ENCODE measurements around the gene C15orf39.

C15orf39 gene

DNA sequence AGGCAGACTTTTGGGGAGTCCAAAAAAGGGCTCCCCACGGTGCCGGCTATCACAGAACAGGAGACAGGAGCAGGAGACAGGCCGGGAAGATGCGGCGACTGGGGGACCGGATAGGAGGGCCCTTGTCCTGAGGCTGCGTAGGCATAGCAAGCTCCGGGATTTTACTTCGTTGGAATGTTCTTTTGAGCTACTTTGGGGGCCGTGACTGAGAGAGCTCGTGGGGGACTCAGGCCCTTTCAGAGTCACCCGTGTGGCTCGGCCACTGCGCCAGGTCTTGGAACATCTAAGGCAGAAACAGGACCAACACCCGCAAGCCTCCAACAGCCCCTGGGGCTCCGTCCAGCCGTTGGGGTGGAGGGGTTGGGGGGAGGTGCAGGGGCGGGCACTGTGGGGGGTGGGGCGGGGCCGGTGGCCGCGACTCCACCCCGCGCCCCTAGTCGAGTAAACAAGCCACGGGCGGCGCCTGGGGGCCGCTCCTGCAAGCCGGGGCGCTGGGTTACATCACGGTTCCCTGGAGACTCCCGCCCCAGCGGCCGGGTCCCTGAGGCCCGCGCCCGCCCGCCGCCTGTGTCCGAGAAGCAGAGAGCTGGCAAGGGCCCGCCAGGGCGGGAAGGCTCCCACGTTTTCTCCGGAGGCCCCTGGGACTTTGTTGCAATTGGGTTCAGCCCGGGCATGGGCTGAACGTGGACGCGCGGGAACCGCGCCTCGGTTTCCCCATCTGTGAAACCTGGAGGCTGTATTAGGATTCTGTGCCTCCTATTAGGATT, 23.3 kb upstream of the C15orf39 start:
- no peak for TF ChIP-seq POLR2AphosphoS5 (IDR thresholded peaks at IDR 0.05; ENCODE audit: borderline replicate concordance, low read depth, low read length)
- no peak for TF ChIP-seq EZH2 (IDR thresholded peaks at IDR 0.05)
- no peak for TF ChIP-seq FOXP2 (optimal IDR thresholded peaks at IDR 0.05; ENCODE audit: control extremely low read depth, extremely low read length, insufficient read depth)
- Histone ChIP-seq H3K9me3 (ENCODE audit: low read depth, low read length) (no peaks in the 10 kb centered on the region), H3K36me3 (ENCODE audit: insufficient read depth, low read length) (no peaks in the 10 kb centered on the region), H3K27ac (no peak overlapping the region), H3K9ac (ENCODE audit: insufficient read length) (no peak overlapping the region), H3K4me3 (no peak overlapping the region)
- DNase-seq (ENCODE audit: low read depth, low spot score) = no peak

DNA sequence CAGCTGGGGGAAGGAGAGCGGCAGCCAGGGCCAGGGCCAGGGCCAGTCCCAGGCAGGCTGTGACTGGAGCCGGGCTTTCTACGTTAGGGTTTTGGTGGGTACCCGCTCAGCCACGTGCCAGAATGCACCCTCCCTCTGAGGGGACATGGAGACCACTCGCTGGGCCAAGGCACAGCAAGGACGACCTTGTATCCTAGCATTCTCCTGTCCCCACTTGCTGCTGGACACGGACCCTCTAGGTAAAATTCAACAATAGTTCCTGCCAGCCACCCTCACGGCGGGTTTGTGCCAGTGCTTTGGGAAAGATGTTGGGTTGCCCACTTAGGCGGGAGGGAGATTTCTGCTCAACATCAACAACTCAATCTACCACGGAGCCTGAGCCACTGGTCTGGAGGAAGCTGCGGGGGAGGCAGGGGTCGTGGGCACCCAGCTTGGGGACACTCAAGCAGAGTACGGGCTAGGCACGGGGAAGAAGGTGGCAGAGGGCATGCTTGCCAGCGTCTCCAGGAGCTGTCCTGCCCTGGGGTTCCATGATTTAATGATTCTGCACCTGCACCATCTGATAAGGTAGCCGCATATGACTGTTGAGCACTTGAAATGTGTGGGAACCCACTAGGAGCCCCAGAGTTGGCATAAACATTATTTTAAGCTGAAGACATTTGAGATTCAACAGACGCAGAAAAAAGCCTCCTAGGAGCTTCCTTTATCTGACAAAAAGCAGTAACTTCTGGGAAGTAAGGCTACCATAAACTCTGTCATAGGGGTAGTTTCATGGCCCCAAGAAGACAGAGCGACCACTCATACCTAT, 22.5 kb upstream of the C15orf39 start:
- Histone ChIP-seq H3K36me3 (ENCODE audit: insufficient read depth, low read length) (no peaks in the 10 kb centered on the region), H3K9me3 (ENCODE audit: low read depth, low read length) (no peaks in the 10 kb centered on the region), H3K9ac (ENCODE audit: insufficient read length) (no peak overlapping the region), H3K4me3 (no peak overlapping the region), H3K27ac (no peak overlapping the region)
- DNase-seq (ENCODE audit: low read depth, low spot score) = no peak
- TF ChIP-seq EZH2 (IDR thresholded peaks at IDR 0.05) (no peak), POLR2AphosphoS5 (IDR thresholded peaks at IDR 0.05; ENCODE audit: borderline replicate concordance, low read depth, low read length) (no peak), FOXP2 (optimal IDR thresholded peaks at IDR 0.05; ENCODE audit: control extremely low read depth, extremely low read length, insufficient read depth) (no peak)

DNA sequence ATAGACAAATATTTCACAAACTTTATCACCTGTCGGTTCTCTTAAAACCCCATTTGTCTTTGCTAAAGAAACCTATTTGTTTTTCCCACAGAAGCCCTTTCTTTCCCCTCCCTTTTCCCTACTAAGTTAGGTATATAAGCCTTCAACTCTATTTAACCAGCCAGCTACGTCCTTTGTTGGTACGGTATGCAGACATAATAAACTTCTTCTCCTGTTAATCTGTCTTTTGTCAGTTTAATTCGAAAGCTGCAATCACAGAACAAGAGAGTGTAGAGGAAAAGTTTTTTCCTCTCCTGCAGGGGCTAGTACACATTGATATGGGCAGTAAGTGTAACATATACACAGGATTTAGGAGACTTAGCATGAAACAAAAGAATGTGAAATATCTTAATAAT, 21.9 kb upstream of the C15orf39 start:
- Histone ChIP-seq H3K27ac (no peak overlapping the region), H3K9me3 (ENCODE audit: low read depth, low read length) (no peaks in the 10 kb centered on the region), H3K9ac (ENCODE audit: insufficient read length) (no peak overlapping the region), H3K36me3 (ENCODE audit: insufficient read depth, low read length) (no peaks in the 10 kb centered on the region), H3K4me3 (no peak overlapping the region)
- TF ChIP-seq FOXP2 (optimal IDR thresholded peaks at IDR 0.05; ENCODE audit: control extremely low read depth, extremely low read length, insufficient read depth) (no peak), EZH2 (IDR thresholded peaks at IDR 0.05) (no peak), POLR2AphosphoS5 (IDR thresholded peaks at IDR 0.05; ENCODE audit: borderline replicate concordance, low read depth, low read length) (no peak)
- no peak for DNase-seq (ENCODE audit: low read depth, low spot score)

DNA sequence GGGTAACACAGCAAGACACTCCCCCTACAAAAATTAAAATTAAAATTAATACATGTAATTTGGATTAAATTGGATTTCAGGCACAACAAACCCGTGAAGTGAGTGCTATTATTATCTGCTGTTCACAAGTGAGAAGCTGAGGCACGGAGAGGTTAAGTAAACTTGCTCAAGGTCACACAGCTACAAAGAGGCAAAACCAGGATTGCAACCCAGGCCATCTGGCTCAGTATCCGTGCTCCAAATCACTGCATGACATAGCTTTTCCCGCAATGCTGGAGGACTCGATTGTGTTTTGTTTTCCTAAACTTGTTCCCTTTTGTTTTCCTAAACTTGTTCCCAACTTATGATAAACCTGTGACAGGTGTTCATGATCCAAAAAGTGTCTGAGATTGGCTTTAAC, 19.9 kb upstream of the C15orf39 start:
- no peak for TF ChIP-seq POLR2AphosphoS5 (IDR thresholded peaks at IDR 0.05; ENCODE audit: borderline replicate concordance, low read depth, low read length)
- TF ChIP-seq FOXP2 (optimal IDR thresholded peaks at IDR 0.05; ENCODE audit: control extremely low read depth, extremely low read length, insufficient read depth) = no peak
- no peak for TF ChIP-seq EZH2 (IDR thresholded peaks at IDR 0.05)
- H3K4me3 ChIP-seq = no peak overlapping the region
- no peak overlapping the region for H3K9ac ChIP-seq (ENCODE audit: insufficient read length)
- H3K27ac ChIP-seq = no peak overlapping the region
- H3K9me3 ChIP-seq (ENCODE audit: low read depth, low read length) = no peaks in the 10 kb centered on the region
- no peaks in the 10 kb centered on the region for H3K36me3 ChIP-seq (ENCODE audit: insufficient read depth, low read length)
- DNase-seq (ENCODE audit: low read depth, low spot score) = no peak

DNA sequence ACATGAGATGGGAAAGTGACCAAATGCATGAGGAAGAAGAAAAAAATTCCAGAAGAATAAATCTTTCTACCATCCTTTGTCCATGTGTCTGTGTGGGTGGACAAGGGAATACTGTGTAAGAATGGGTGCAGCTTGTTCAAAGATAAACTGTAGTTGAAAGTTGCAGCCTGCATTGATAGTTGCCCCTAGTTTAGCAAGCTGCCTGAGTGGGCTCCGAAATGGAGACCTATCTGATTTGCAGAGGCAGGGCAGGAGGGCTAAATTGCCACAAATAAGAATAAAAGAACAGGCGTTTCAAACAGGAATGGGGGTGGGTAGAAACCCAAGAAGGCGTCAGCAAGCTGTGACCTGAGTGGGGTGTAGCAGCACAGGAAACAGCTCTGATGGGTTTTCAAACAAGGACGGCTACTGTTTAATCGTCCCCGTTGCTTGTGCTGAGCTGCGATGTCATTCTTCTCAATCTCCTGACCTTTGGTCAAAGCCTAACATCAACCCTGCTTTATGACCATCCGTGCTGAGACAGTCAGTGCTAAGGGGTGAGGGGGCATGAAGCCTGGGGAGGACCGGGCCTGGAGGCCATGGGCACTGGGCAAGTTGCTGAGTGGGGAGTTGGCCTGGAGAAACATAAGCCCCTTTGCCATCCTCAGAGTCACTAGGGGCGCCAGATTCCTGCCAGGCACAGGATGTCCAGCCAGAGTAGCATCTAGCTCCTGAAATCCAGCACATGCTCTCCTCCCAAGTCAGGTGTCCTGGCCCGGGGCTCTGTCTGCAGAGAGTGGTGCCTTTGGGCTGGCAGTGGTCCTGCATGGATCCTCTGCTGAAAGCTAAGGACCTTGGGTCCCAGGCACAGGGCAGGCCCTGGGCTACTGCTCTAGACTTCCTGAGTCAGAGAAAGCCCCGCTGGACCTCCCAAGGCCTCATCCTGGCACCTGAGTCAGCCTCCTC, 19.2 kb upstream of the C15orf39 start:
- TF ChIP-seq FOXP2 (optimal IDR thresholded peaks at IDR 0.05; ENCODE audit: control extremely low read depth, extremely low read length, insufficient read depth) = no peak
- no peak for TF ChIP-seq POLR2AphosphoS5 (IDR thresholded peaks at IDR 0.05; ENCODE audit: borderline replicate concordance, low read depth, low read length)
- TF ChIP-seq EZH2 (IDR thresholded peaks at IDR 0.05) = no peak
- H3K9me3 ChIP-seq (ENCODE audit: low read depth, low read length) = no peaks in the 10 kb centered on the region
- no peak overlapping the region for H3K27ac ChIP-seq
- H3K9ac ChIP-seq (ENCODE audit: insufficient read length) = no peak overlapping the region
- no peak for DNase-seq (ENCODE audit: low read depth, low spot score)
- no peaks in the 10 kb centered on the region for H3K36me3 ChIP-seq (ENCODE audit: insufficient read depth, low read length)
- no peak overlapping the region for H3K4me3 ChIP-seq

DNA sequence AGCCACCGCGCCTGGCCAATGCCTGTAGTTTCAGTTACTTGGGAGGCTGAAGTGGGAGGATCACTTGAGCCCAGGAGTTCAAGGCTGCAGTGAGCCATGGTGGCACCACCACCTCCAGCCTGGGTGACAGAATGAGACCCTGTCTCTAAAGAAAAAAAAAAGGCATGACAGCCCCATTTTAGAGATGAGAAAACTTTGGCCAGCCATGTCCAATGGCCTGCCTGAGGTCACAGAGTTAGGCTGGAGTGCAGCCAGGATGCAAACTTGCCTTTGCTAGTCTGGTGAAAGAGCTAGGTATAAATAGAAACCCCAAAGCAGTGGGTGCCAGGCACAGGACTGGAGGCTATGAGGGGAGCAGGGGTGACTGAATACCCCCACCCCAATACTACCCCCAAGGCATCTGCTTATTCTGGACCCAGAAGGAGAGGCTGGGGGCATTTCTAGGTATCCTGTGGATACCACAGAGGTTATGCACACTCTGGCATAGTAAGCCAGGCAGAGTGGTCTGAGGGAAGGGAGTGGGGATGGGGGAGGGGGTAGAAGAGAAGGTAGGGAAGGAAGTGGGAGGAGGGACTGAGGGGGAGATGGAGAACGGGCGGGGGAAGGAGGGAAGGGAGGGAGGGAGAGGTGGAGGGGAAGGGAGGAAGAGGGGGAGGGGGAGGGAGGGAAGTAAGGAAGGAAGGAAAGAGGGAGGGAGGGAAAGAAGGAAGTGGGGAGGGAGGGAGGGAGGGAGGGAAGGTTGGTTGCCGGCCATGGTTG, 16.2 kb upstream of the C15orf39 start:
- no peaks in the 10 kb centered on the region for H3K36me3 ChIP-seq (ENCODE audit: insufficient read depth, low read length)
- TF ChIP-seq FOXP2 (optimal IDR thresholded peaks at IDR 0.05; ENCODE audit: control extremely low read depth, extremely low read length, insufficient read depth) (no peak), EZH2 (IDR thresholded peaks at IDR 0.05) (no peak), POLR2AphosphoS5 (IDR thresholded peaks at IDR 0.05; ENCODE audit: borderline replicate concordance, low read depth, low read length) (no peak)
- H3K9ac ChIP-seq (ENCODE audit: insufficient read length) = no peak overlapping the region
- no peak for DNase-seq (ENCODE audit: low read depth, low spot score)
- H3K9me3 ChIP-seq (ENCODE audit: low read depth, low read length) = no peaks in the 10 kb centered on the region
- H3K4me3 ChIP-seq = no peak overlapping the region
- no peak overlapping the region for H3K27ac ChIP-seq

DNA sequence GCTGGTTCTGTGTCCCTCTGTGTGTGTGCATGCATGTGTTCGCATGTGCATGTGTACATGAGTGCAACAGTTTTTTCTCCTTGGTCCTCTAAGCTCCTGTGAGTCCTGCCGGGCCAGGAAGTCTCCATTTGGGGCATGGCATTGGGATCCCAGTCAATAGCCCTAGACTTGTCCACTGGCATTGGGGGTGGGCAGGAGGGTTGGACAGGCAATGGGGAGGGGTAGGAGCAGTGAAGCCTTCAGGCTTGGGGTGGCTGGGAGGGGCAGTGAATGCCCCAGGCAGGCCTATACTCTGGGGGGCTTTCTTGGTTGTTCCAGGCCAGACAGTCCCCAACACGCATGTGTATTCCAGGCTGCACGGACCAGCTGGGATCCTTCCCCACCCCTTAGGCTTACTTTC, 15.6 kb upstream of the C15orf39 start:
- Histone ChIP-seq H3K27ac (no peak overlapping the region), H3K36me3 (ENCODE audit: insufficient read depth, low read length) (no peaks in the 10 kb centered on the region), H3K9me3 (ENCODE audit: low read depth, low read length) (no peaks in the 10 kb centered on the region), H3K4me3 (no peak overlapping the region), H3K9ac (ENCODE audit: insufficient read length) (no peak overlapping the region)
- no peak for TF ChIP-seq POLR2AphosphoS5 (IDR thresholded peaks at IDR 0.05; ENCODE audit: borderline replicate concordance, low read depth, low read length)
- no peak for TF ChIP-seq EZH2 (IDR thresholded peaks at IDR 0.05)
- TF ChIP-seq FOXP2 (optimal IDR thresholded peaks at IDR 0.05; ENCODE audit: control extremely low read depth, extremely low read length, insufficient read depth) = no peak
- no peak for DNase-seq (ENCODE audit: low read depth, low spot score)

Data from SK-N-MC (cell line).